Measurements from ENCODE around the gene RFXANK.

GRCh38 chr19:19204181-19204580 lies 12.1 kb downstream of the RFXANK start:
- TF ChIP-seq CTCF (IDR thresholded peaks at IDR 0.05) (no peak), ATF1 (CRISPR knock-in tag; IDR thresholded peaks at IDR 0.05) (no peak), ZNF232 (CRISPR knock-in tag; IDR thresholded peaks at IDR 0.05) (no peak), PRDM15 (CRISPR knock-in tag; IDR thresholded peaks at IDR 0.05) (no peak), FOXP1 (CRISPR knock-in tag; IDR thresholded peaks at IDR 0.05; ENCODE audit: borderline replicate concordance) (no peak), CREB1 (CRISPR knock-in tag; IDR thresholded peaks at IDR 0.05) (no peak), ZNF317 (CRISPR knock-in tag; IDR thresholded peaks at IDR 0.05; ENCODE audit: borderline replicate concordance, low read depth) (no peak), NFE2L1 (CRISPR knock-in tag; IDR thresholded peaks at IDR 0.05) (no peak), SP1 (CRISPR knock-in tag; conservative IDR thresholded peaks at IDR 0.05) (no peak), OVOL2 (CRISPR knock-in tag; IDR thresholded peaks at IDR 0.05; ENCODE audit: borderline replicate concordance) (no peak)
- TF ChIP-seq, protein P1, sequence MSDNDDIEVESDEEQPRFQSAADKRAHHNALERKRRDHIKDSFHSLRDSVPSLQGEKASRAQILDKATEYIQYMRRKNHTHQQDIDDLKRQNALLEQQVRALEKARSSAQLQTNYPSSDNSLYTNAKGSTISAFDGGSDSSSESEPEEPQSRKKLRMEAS (CRISPR knock-in tag; IDR thresholded peaks at IDR 0.05) = no peak
- TF ChIP-seq, protein P2, sequence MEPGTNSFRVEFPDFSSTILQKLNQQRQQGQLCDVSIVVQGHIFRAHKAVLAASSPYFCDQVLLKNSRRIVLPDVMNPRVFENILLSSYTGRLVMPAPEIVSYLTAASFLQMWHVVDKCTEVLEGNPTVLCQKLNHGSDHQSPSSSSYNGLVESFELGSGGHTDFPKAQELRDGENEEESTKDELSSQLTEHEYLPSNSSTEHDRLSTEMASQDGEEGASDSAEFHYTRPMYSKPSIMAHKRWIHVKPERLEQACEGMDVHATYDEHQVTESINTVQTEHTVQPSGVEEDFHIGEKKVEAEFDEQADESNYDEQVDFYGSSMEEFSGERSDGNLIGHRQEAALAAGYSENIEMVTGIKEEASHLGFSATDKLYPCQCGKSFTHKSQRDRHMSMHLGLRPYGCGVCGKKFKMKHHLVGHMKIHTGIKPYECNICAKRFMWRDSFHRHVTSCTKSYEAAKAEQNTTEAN (CRISPR knock-in tag; IDR thresholded peaks at IDR 0.05) = no peak
